Measurements from ENCODE around the gene ALCAM.

ALCAM gene

GRCh38 chr3:105366326-105367062 lies at the start of gene ALCAM:
Gene ALCAM (plus strand): TSS chr3:105366909.
- Mint-ChIP-seq H3K27me3 (ENCODE audit: low read depth, poor library complexity) (peaks cover 21% of the 10 kb centered on the region), H3K4me1 (peaks cover 54% of the 10 kb centered on the region), H3K4me3 (peak within 1 kb of the TSS; percentile 95), H3K36me3 (ENCODE audit: low read depth) (no peaks in the 10 kb centered on the region), H3K27ac (peak within 1 kb of the TSS; percentile 92), H3K9me3 (no peaks in the 10 kb centered on the region)
- TF ChIP-seq CTCF (IDR thresholded peaks at IDR 0.05), result no peak
- DNase-seq, result peak; percentile 91

GRCh38 chr3:105317841-105318240 lies 48.9 kb upstream of the ALCAM start:
- TF ChIP-seq CTCF (IDR thresholded peaks at IDR 0.05), result no peak
- Mint-ChIP-seq H3K4me1 (no peaks in the 10 kb centered on the region), H3K36me3 (ENCODE audit: low read depth) (no peaks in the 10 kb centered on the region), H3K27me3 (ENCODE audit: low read depth, poor library complexity) (no peaks in the 10 kb centered on the region), H3K9me3 (no peaks in the 10 kb centered on the region), H3K27ac (no peak overlapping the region), H3K4me3 (no peak overlapping the region)
- no peak for DNase-seq

- Mint-ChIP-seq H3K27me3 (ENCODE audit: low read depth, poor library complexity) (peaks cover 3% of the 10 kb centered on the region), H3K4me1 (no peaks in the 10 kb centered on the region), H3K27ac (no peak overlapping the region), H3K9me3 (peaks cover 16% of the 10 kb centered on the region), H3K4me3 (no peak overlapping the region), H3K36me3 (ENCODE audit: low read depth) (no peaks in the 10 kb centered on the region)
- DNase-seq, result no peak
- no peak for TF ChIP-seq CTCF (IDR thresholded peaks at IDR 0.05)
These were observed 44.0 kb upstream of the ALCAM start for GRCh38 chr3:105322570-105323273.

- Mint-ChIP-seq H3K4me1 (no peaks in the 10 kb centered on the region), H3K27me3 (ENCODE audit: low read depth, poor library complexity) (peaks cover 3% of the 10 kb centered on the region), H3K4me3 (no peak overlapping the region), H3K36me3 (ENCODE audit: low read depth) (no peaks in the 10 kb centered on the region), H3K9me3 (peaks cover 16% of the 10 kb centered on the region), H3K27ac (peak overlapping the region; percentile 13)
- no peak for DNase-seq
- no peak for TF ChIP-seq CTCF (IDR thresholded peaks at IDR 0.05)
These were observed 43.5 kb upstream of the ALCAM start for GRCh38 chr3:105323274-105323599.

GRCh38 chr3:105324951-105325350 lies 41.8 kb upstream of the ALCAM start:
- H3K27ac Mint-ChIP-seq, result no peak overlapping the region
- peaks cover 3% of the 10 kb centered on the region for H3K27me3 Mint-ChIP-seq (ENCODE audit: low read depth, poor library complexity)
- no peaks in the 10 kb centered on the region for H3K4me1 Mint-ChIP-seq
- H3K9me3 Mint-ChIP-seq, result peaks cover 18% of the 10 kb centered on the region
- H3K36me3 Mint-ChIP-seq (ENCODE audit: low read depth), result no peaks in the 10 kb centered on the region
- H3K4me3 Mint-ChIP-seq, result no peak overlapping the region
- no peak for TF ChIP-seq CTCF (IDR thresholded peaks at IDR 0.05)
- DNase-seq, result no peak
